ENCODE measurements around the gene FCHSD1.

FCHSD1 gene

DNA sequence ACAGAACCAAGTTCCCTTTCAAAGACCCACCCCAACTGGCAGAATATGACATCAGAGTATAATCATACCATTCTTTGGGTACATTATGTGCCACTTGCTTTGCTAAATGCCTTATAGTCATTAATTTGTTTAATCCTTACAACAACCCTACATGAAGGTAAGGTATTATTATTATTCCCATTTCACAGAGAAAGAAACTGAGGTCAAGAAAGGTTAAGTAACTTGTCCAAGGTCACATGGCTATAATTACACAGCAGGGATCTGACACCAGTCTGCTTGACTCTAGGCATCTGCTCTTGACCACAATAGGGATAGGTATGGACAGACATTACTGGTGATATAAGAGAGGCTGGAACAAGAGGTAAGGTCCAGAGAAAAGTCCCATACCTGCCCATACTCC, 1.2 kb downstream of the FCHSD1 start:
- no peak for DNase-seq (ENCODE audit: low spot score)
- CTCF ChIA-PET, result interaction anchor here (0.6 to 1.4 kb wide), 2 partner anchors 9 to 15 kb away, joined by 3 to 7 read pairs; no protein-coding TSS in a partner anchor
- H3K27ac ChIP-seq, result no peak overlapping the region
- TF ChIP-seq, protein P1, sequence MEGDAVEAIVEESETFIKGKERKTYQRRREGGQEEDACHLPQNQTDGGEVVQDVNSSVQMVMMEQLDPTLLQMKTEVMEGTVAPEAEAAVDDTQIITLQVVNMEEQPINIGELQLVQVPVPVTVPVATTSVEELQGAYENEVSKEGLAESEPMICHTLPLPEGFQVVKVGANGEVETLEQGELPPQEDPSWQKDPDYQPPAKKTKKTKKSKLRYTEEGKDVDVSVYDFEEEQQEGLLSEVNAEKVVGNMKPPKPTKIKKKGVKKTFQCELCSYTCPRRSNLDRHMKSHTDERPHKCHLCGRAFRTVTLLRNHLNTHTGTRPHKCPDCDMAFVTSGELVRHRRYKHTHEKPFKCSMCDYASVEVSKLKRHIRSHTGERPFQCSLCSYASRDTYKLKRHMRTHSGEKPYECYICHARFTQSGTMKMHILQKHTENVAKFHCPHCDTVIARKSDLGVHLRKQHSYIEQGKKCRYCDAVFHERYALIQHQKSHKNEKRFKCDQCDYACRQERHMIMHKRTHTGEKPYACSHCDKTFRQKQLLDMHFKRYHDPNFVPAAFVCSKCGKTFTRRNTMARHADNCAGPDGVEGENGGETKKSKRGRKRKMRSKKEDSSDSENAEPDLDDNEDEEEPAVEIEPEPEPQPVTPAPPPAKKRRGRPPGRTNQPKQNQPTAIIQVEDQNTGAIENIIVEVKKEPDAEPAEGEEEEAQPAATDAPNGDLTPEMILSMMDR (conservative IDR thresholded peaks at IDR 0.05; ENCODE audit: low read depth), result no peak
- POLR2A ChIA-PET (ENCODE audit: low non-redundant PET), result no interaction called here

DNA sequence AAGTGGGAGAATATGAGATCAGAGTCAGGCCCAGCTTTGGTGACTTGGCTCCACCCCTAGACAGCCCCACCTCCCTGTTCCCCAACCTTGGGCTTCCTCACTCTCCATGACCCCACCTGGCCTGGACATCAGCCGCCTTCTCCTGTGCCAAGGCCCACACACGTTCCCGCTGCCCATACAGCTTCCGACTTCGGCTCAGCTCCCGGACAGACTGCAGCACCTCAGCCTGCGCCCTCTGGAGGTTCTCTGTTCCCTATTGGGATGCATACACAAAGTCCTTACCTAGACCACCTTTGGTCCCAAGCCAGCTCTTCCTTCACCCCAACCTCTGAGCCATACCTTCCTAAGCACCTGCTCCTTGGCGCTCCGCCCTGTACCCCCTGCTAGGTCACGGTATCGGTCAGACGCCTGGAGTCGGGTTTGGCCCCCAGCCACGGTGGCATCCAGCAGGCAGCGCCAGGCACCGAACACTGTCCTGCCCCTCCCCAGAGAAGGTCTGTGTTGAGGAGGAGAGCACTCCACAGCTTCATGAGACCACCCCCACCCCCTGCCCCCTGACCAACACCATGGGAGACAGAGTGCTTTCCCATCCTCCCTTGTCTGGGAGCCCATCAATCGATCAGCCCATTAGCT, 2.0 kb downstream of the FCHSD1 start:
- ChIA-PET POLR2A (ENCODE audit: low non-redundant PET) (no interaction called here), CTCF (interaction anchor here (0.6 to 1.4 kb wide), 3 partner anchors 8 to 89 kb away, joined by 3 to 7 read pairs (median 3); no protein-coding TSS in a partner anchor)
- no peak for DNase-seq (ENCODE audit: low spot score)
- TF ChIP-seq, protein P1 (conservative IDR thresholded peaks at IDR 0.05; ENCODE audit: low read depth), result no peak
- no peak overlapping the region for H3K27ac ChIP-seq

DNA sequence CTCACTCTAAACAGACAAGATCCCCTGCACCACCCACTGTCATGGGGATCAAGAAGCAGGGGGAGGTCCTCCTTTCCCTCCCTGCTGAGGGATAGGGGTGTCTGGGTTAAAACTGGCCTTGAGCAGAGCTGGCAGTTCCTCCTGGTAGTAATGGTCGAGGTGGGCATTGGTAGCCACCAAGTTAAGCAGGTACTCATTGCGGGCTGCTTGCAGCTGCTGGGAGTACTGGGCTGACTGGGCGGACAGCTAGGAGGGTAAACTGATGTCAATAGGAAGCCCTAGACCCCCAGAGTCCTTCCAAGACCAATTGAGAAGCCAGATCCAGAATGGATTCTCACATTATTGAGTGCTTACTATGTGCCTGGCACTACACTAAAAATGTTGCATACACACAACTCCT, 3.4 kb downstream of the FCHSD1 start:
- no peak overlapping the region for H3K27ac ChIP-seq
- TF ChIP-seq, protein P1 (conservative IDR thresholded peaks at IDR 0.05; ENCODE audit: low read depth), result no peak
- no peak for DNase-seq (ENCODE audit: low spot score)
- ChIA-PET CTCF (interaction anchor here (0.5 to 0.8 kb wide), 3 partner anchors 17 to 345 kb away, joined by 3 to 6 read pairs (median 4); no protein-coding TSS in a partner anchor), POLR2A (ENCODE audit: low non-redundant PET) (interaction anchor here (1.4 kb wide), 1 partner anchor 11 kb away, joined by 6 read pairs; the partner anchor contains the start of genes HDAC3 and RELL2)

DNA sequence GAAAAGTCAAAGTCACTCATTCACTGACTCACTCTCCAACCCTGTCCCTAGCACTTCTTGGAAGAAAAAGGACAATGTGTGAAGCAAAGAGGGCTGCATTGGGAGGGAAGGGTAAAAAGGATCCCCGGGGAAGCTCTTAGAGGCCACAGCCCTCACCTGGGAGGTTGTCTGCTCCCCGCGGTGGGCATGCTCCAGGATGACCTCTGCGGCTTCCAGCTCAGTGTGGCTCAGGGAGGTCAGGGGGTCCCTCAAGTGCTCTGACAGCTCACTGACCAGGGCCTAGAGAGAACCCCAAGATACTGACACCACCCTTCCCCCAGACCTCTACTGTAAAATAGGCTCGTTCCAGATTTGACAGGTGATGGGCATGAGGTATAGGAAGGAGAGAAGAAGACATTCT, 4.0 kb downstream of the FCHSD1 start:
- POLR2A ChIA-PET (ENCODE audit: low non-redundant PET), result interaction anchor here (1.4 kb wide), 1 partner anchor 10 kb away, joined by 6 read pairs; the partner anchor contains the start of genes HDAC3 and RELL2

DNA sequence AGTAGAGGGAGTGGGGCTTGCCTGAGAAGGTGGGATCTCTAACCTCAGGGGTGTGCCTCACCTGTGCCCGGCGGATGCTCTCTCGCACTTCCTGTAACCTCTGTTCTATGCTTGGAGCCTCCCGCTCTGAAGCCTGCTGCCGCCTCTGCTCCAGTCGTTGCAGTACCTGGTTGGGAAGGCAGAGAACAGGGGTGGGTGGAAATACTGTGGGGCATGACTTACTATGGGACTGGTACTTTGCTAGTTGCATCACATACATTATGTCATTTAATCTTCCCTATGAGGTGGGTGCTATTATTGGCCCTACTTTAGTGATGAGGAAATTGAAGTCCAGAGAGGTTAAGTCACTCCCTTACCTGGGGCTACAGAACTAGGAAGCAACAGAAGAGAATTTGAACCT, 5.2 kb downstream of the FCHSD1 start:
- H3K27ac ChIP-seq, result no peak overlapping the region
- POLR2A ChIA-PET (ENCODE audit: low non-redundant PET), result no interaction called here
- TF ChIP-seq, protein P1 (conservative IDR thresholded peaks at IDR 0.05; ENCODE audit: low read depth), result no peak
- peak; percentile 54 for DNase-seq (ENCODE audit: low spot score)
- CTCF ChIA-PET, result no interaction called here

More for the DNA sequence above, 4.0 kb downstream of the FCHSD1 start:
- TF ChIP-seq, protein P1 (conservative IDR thresholded peaks at IDR 0.05; ENCODE audit: low read depth), result no peak
- no peak overlapping the region for H3K27ac ChIP-seq
- CTCF ChIA-PET, result interaction anchor here (0.6 kb wide), 1 partner anchor 346 kb away, joined by 3 read pairs; no protein-coding TSS in a partner anchor
- DNase-seq (ENCODE audit: low spot score), result no peak

DNA sequence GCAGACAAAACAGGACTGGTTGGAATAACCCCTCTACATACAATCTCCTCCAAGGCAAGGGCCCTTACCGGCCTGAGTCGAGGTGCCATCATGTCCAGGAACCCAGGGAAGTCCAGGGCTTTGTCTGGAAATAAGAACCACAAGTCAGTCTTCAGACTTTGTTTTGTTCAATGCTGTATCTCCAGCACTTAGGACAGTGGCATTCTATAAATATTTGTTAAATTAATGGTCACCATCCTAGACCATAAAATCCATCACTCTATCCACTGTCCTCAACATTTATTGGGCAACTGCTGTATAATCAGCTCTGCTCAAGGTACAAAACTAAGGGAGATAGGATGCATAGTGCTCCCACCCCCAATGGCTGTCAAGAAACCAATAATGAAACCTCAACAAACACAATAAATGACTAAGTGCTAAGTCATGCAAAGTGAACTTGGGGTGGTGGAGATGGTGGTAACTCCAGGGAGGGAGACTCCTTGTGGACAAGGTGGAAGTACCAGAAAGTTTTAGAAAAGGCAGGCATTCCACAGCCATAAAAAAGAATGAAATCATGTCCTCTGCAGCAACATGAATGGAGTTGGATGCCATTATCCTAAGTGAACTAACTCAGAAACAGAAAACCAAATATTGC, 9.5 kb downstream of the FCHSD1 start:
- CTCF ChIA-PET, result interaction anchor here (1.3 to 2.1 kb wide), 3 partner anchors 23 to 50 kb away, joined by 6 to 7 read pairs (median 6); partner anchors contain the start of gene DIAPH1
- 0 out of 2 replicates have a peak overlapping the region, but pooled peaks have one; percentile 9 for H3K27ac ChIP-seq
- POLR2A ChIA-PET (ENCODE audit: low non-redundant PET), result interaction anchor here (0.7 kb wide), 1 partner anchor 9 kb away, joined by 3 read pairs; the partner anchor contains the start of gene FCHSD1

More for the DNA sequence above, 9.5 kb downstream of the FCHSD1 start:
- TF ChIP-seq, protein P1 (conservative IDR thresholded peaks at IDR 0.05; ENCODE audit: low read depth), result no peak
- peak; percentile 93 for DNase-seq (ENCODE audit: low spot score)

All from RWPE1 (cell line).